Measurements from ENCODE around the gene NPR1. TPM values are rescaled to one million over a fixed set of nuclear protein-coding genes. Genes with fewer than 3 reads are reported as not detected.
"Not testable (repeated sequence)": the region's sequence is repeated elsewhere in the genome, so short reads cannot be mapped to it uniquely, and the experiment has no call there.

The NPR1 gene
- total RNA-seq, 1 donor from 2014 or later: not detected

DNA sequence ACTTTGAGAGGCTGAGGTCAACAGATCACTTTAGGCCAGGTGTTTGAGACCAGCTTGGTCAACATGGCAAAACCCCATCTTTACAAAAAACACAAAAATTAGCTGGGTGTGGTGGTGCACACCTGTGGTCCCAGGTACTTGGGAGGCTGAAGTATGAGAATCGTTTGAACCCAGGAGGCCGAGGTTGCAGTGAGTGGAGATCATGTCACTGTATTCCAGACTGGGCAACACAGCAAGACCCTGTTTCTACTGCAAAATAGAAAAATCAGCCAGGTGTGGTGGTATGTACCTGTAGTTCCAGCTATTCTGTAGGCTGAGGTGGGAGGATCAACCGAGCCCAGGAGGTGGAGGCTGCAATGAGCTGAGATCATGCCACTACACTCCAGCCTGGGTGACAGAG lies 45.2 kb downstream of the NPR1 start:
- DNase-seq (ENCODE audit: low read depth): no peak

- DNase-seq (ENCODE audit: low read depth): not testable (repeated sequence)
These were observed 46.1 kb downstream of the NPR1 start for GRCh38 chr1:153724634-153725033.

DNA sequence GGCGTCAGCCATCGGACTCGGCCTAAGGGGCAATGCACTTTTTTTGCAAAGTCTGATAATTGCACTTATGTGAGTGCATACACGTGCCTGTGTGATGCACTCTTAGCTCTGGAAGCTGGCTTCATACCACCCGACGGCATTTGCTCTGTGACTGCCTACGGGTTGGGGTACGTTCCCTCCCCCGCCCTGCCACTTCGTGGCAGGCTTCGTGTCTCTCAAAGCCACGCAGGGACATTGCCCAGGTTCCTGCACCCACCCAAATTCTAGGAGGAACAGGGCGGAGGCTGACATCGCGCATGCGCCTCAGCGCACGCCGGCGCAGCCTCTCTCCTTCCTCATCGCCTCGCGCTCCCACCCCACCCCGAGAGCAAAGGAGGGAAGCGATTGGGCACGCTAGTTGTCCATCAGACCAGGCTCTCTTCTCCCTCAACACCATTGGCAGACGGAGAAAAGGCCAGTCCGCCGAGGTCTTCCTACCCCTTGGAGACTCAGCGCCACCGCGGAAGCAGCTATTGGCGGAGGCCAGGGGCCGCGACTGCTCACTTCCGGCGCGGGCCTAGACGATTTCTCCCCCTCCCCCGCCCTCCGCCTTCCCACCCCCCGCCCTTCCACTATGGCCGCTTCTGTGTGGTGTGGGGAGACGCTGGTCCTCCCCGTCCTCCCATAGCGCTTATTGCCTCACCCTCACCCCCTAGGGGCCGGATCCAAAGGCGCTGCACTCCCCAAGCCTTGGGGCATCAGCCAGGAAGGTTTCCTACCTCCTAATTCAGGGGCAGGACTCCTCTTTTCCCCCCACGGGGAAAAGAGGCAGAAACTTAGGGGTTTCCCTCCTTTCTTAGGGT lies 49.2 kb downstream of the NPR1 start, which contains the start of gene INTS3:
TSS of gene INTS3 (plus strand) at position 588 of the 842 bp plus-strand sequence. CDS start 585 bp downstream, outside the sequence.
- DNase-seq (ENCODE audit: low read depth): peak; percentile 100

GRCh38 chr1:153728305-153729066 lies 50.0 kb downstream of the NPR1 start:
- DNase-seq (ENCODE audit: low read depth): peak; percentile 62

GRCh38 chr1:153730468-153730988 lies 52.0 kb downstream of the NPR1 start:
- no peak for DNase-seq (ENCODE audit: low read depth)

DNA sequence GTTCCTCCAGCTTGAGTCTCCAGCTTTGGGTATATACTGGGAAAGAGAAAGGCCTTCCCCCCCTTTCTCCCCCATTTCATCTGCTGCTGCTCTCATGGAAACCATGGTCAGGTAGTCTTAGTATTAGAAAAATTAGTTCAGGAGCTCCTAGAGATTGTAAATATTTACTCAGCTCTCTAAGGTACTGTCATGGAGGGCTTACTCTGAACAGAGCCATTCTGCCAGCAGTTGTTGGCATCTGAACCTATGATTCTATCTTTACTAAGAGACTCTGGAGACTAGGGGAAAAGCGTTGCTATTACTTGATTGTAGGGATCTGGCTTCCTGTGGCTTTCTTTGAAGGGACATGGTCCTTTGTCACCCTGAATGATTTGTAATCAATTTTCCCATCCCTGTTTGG lies 55.5 kb downstream of the NPR1 start:
- no peak for DNase-seq (ENCODE audit: low read depth)

DNA sequence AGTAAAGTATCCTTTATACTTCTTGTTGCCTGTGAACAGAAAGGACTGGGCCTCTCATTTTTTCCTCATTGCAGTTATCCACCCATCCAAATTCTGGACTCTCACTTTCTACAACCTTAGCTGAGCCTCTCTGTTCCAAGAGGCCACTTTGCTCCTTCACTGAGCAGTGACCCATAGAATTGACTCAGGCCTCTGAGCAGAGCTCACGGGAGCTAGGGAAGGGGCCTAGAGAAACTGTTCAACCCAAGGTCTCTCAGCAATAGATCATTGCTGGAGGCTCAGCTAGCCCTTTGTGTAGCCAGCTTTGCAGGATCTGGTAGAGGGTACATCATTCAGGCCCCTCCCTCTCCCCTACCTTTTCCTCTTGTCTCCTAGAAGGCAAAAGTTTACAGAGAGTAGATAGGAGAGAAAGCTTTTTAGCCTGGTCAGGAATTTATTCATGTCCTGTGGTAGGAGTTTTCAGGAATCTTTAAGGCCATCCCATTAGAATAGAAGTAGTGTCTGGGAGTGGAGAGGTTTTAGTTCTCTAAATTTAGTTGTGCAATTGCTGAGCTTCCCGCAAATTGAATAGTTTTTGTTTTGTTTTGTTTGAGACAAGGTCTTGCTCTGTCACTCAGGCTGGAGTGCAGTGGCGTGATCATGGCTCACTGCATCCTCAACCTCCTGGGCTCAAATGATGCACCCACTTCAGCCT lies 56.1 kb downstream of the NPR1 start:
- DNase-seq (ENCODE audit: low read depth): no peak

- no peak for DNase-seq (ENCODE audit: low read depth)
These were observed 56.6 kb downstream of the NPR1 start for GRCh38 chr1:153735090-153735420.

- DNase-seq (ENCODE audit: low read depth): no peak
These were observed 63.5 kb downstream of the NPR1 start for GRCh38 chr1:153741986-153742385.

- peak; percentile 19 for DNase-seq (ENCODE audit: low read depth)
These were observed 64.1 kb downstream of the NPR1 start for GRCh38 chr1:153742411-153743142.

Small RNA genes within 50 kb of the gene (microRNA-seq; reads per million reads assigned to microRNA genes)
- not detected for gene MIR8083

Other genes starting within 250 kb of the NPR1 start
- gene S100A7, start 218.0 kb upstream of the NPR1 start, total RNA-seq: not detected in 2 replicates
- gene S100A6, start 142.7 kb upstream of the NPR1 start, total RNA-seq: 423 and 449 TPM in 2 replicates
- gene S100A5, start 137.8 kb upstream of the NPR1 start, total RNA-seq: 2.5 and 2.9 TPM in 2 replicates
- gene S100A4, start 132.9 kb upstream of the NPR1 start, total RNA-seq: 757 and 902 TPM in 2 replicates
- gene S100A3, start 129.4 kb upstream of the NPR1 start, total RNA-seq: 7.8 and 10.8 TPM in 2 replicates
- gene S100A2, start 112.8 kb upstream of the NPR1 start, total RNA-seq: 6.4 and 7.1 TPM in 2 replicates
- gene S100A16, start 65.6 kb upstream of the NPR1 start, total RNA-seq: 591 and 800 TPM in 2 replicates
- gene S100A14, start 62.4 kb upstream of the NPR1 start, total RNA-seq: not detected in 2 replicates
- gene S100A13, start 51.2 kb upstream of the NPR1 start, total RNA-seq: 237 and 291 TPM in 2 replicates
- 0.52 and 3.3 TPM in 2 replicates for gene S100A1, start 50.3 kb upstream of the NPR1 start, total RNA-seq
- gene CHTOP, start 44.6 kb upstream of the NPR1 start, total RNA-seq: 59.2 and 71.6 TPM in 2 replicates
- 68.3 and 75.1 TPM in 2 replicates for gene SNAPIN, start 20.0 kb upstream of the NPR1 start, total RNA-seq
- gene ILF2, start 7.7 kb upstream of the NPR1 start, total RNA-seq: 180 and 189 TPM in 2 replicates
- gene INTS3, start 49.4 kb downstream of the NPR1 start, total RNA-seq: 24.0 and 27.7 TPM in 2 replicates
- gene SLC27A3, start 96.7 kb downstream of the NPR1 start, total RNA-seq: 0.29 and 0.42 TPM in 2 replicates
- 4.9 and 9.8 TPM in 2 replicates for gene GATAD2B, start 244.3 kb downstream of the NPR1 start, total RNA-seq

Measured in myocyte (in vitro differentiated cells).